Gastrocnemius medialis (tissue), 4 donors: ENCODE measurements around the gene PHACTR1.

ENCODE experiments used
- CTCF ChIP-seq, 5 experiments: fragments of 450-650 bp in 3 of 5; fragments of 200-600 bp in 2 of 5; sonication (generic) in 2 of 5; IDR thresholded peaks in 4 of 5; conservative IDR thresholded peaks in 1 of 5; 1 replicate in 4 of 5; 2 replicates in 1 of 5; pipeline ENCODE4 v1.5.1; 2016 to 2019; ENCODE audit warnings: antibody characterized with exemption in 5 of 5, mild to moderate bottlenecking in 3 of 5, moderate library complexity in 3 of 5
- POLR2A ChIP-seq, 2 donors: fragments of 450-650 bp; IDR thresholded peaks; one replicate each; pipeline ENCODE4 v1.6.1; 2017; ENCODE audit warnings: antibody characterized with exemption in 2 of 2, mild to moderate bottlenecking in 2 of 2, moderate library complexity in 2 of 2

- TF ChIP-seq CTCF (IDR thresholded peaks at IDR 0.05 in 4 of 5, conservative IDR thresholded peaks at IDR 0.05 in 1 of 5) (no peak), POLR2A (IDR thresholded peaks at IDR 0.05) (no peak)
Observed at GRCh38 chr6:12927746-12928145, 211.2 kb downstream of the PHACTR1 start.
